PC-9 (cell line): Measurements from ENCODE around the gene MSH6.

Source experiments
- CTCF ChIP-seq: fragments of 200-600 bp; sonication (generic); conservative IDR thresholded peaks from 2 replicates; pipeline ENCODE4 v1.6.1; 2017; ENCODE audit warnings: mixed run types, antibody characterized with exemption, mild to moderate bottlenecking, moderate library complexity
- EZH2 ChIP-seq: fragments of 200-600 bp; sonication (generic); IDR thresholded peaks from 2 replicates; pipeline ENCODE4 v1.8.0; 2017; ENCODE audit warnings: antibody characterized with exemption, low read depth

GRCh38 chr2:47784352-47784851, 1.5 kb downstream of the MSH6 start:
- TF ChIP-seq EZH2: no peak
- no peak for TF ChIP-seq CTCF
